Right kidney (tissue), 1 donor: ENCODE data around the gene AP2S1.
A peak's percentile ranks its signal among the peaks of the same experiment; 100 is the strongest.
"Not testable (repeated sequence)": the region's sequence is repeated elsewhere in the genome, so short reads cannot be mapped to it uniquely, and the experiment has no call there.

ENCODE experiments used
- DNase-seq: peaks from one replicate; pipeline ENCODE4 v3.0.0-alpha.2; 2016

Gene AP2S1

GRCh38 chr19:46845959-46846459 is 4.6 kb downstream of the AP2S1 start:
- DNase-seq: no peak

GRCh38 chr19:46844067-46844489 is 6.6 kb downstream of the AP2S1 start:
- DNase-seq: no peak

- no peak for DNase-seq
Observed at GRCh38 chr19:46842791-46843190, 7.9 kb downstream of the AP2S1 start.

- DNase-seq: no peak
Observed at GRCh38 chr19:46841458-46842083, 9.1 kb downstream of the AP2S1 start.

GRCh38 chr19:46840498-46840942 is 10.1 kb downstream of the AP2S1 start:
- DNase-seq: peak; percentile 63

- DNase-seq: no peak
Observed at GRCh38 chr19:46839752-46840497, 10.7 kb downstream of the AP2S1 start.

- DNase-seq: no peak
Observed at GRCh38 chr19:46838160-46838559, 12.5 kb downstream of the AP2S1 start.

- no peak for DNase-seq
Observed at GRCh38 chr19:46834984-46835383, 15.7 kb downstream of the AP2S1 start.

GRCh38 chr19:46834121-46834520 is 16.5 kb downstream of the AP2S1 start:
- DNase-seq: no peak

GRCh38 chr19:46830864-46831263 is 19.8 kb downstream of the AP2S1 start:
- no peak for DNase-seq

- DNase-seq: no peak
Observed at GRCh38 chr19:46828484-46828883, 22.2 kb downstream of the AP2S1 start.

- no peak for DNase-seq
Observed at GRCh38 chr19:46825731-46826055, 25.0 kb downstream of the AP2S1 start.

GRCh38 chr19:46824890-46825730 is 25.5 kb downstream of the AP2S1 start:
- DNase-seq: no peak

- no peak for DNase-seq
Observed at GRCh38 chr19:46823049-46823448, 27.6 kb downstream of the AP2S1 start.

GRCh38 chr19:46822410-46822787 is 28.2 kb downstream of the AP2S1 start:
- DNase-seq: not testable (repeated sequence)

GRCh38 chr19:46821512-46822409 is 28.9 kb downstream of the AP2S1 start:
- no peak for DNase-seq

- no peak for DNase-seq
Observed at GRCh38 chr19:46818812-46819211, 31.8 kb downstream of the AP2S1 start.

- no peak for DNase-seq
Observed at GRCh38 chr19:46815833-46816627, 34.6 kb downstream of the AP2S1 start.

- DNase-seq: peak; percentile 51
Observed at GRCh38 chr19:46813839-46814358, 36.7 kb downstream of the AP2S1 start.

GRCh38 chr19:46812977-46813838 is 37.4 kb downstream of the AP2S1 start:
- DNase-seq: peak; percentile 69
